GM12874 (cell line): ENCODE measurements around the gene GNS.

Experiments
- TF ChIP-seq, protein P1 (sequence below): IDR thresholded peaks from 2 replicates; pipeline ENCODE4 v1.5.1; 2011; ENCODE audit warnings: low read depth, mild to moderate bottlenecking, control low read depth, low read length, moderate library complexity; ENCODE audit not compliant: insufficient read depth

The GNS gene

DNA sequence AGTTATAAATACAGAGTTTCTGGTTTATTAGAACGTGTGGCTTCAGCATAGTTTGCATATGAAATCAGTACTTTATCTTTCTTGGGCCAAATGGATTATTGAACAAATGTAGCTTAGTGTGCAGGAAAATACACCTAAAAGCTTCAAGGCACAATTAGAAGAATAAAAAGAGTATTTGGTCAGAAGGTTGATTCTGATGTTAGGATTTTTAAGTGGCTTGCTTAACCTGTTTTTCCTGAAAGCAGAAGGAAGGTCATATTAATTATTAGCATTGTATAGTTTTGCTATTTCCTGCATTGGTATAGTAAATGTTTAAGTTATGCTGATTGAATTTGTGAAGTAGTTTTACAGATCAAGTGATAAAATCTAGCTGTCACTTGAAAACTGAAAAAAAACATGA lies 31.0 kb upstream of the GNS start:
- TF ChIP-seq, protein P1, sequence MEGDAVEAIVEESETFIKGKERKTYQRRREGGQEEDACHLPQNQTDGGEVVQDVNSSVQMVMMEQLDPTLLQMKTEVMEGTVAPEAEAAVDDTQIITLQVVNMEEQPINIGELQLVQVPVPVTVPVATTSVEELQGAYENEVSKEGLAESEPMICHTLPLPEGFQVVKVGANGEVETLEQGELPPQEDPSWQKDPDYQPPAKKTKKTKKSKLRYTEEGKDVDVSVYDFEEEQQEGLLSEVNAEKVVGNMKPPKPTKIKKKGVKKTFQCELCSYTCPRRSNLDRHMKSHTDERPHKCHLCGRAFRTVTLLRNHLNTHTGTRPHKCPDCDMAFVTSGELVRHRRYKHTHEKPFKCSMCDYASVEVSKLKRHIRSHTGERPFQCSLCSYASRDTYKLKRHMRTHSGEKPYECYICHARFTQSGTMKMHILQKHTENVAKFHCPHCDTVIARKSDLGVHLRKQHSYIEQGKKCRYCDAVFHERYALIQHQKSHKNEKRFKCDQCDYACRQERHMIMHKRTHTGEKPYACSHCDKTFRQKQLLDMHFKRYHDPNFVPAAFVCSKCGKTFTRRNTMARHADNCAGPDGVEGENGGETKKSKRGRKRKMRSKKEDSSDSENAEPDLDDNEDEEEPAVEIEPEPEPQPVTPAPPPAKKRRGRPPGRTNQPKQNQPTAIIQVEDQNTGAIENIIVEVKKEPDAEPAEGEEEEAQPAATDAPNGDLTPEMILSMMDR: no peak

GRCh38 chr12:64785838-64786237 lies 26.6 kb upstream of the GNS start:
- TF ChIP-seq, protein P1: no peak

DNA sequence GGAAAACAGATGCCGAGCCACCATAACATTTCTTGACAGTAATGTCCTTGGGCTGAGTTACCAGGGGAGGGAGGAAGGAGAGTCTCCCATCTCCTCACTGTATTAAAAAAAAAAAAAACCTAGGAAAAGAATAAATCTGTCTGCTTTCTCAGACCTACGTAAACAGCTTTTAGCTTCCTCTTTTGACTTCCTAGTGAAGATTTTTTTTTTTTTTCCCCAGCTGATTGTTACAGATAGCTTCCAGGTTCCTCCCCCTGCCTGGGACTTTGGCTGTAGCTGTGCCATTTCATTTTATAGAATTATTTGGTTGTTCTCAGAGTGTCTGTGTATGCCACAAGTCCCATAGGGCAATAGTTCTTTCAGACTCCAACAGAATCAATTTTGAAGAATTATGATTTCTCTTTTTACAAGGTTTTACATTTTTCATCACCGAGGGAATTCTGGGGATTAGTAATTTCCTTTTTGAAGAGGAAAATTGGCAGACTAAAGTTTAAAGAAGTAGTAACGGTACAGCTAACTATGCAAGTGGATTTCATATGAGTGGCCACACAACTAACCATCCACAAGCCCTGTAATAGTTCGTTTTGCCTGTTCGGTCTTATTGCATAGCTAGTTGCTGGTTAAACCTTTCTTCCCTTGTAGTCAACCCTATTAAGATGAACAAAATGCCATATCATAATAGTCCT lies 23.1 kb upstream of the GNS start:
- TF ChIP-seq, protein P1: no peak

- TF ChIP-seq, protein P1: no peak
Measured at GRCh38 chr12:64781280-64782190, 22.3 kb upstream of the GNS start.

- TF ChIP-seq, protein P1: no peak
Measured at GRCh38 chr12:64780531-64781279, 21.5 kb upstream of the GNS start.

DNA sequence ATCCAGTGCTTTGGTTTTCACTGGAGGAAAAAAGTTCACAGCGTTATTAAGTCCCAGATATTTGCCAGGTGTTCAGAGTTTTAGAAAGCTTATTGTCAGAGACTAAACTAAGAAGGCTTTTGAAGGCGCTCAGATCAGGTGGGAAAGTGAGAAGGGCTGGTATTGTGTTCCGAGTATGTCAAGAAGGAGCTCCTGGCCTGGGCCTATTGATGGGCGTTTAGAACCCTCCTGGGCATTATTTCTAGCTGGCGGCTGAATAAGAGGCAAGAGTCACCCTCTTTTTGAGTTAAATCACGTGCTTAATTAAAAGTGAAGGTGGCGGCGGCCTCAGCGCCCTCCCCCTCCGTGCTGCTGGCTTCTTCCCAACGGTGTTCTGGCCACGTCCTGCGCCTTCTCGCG lies 20.9 kb upstream of the GNS start:
- TF ChIP-seq, protein P1: no peak
